HCT116 (cell line): ENCODE results near the gene APOL6. TPM values are rescaled to one million over a fixed set of nuclear protein-coding genes. Genes with fewer than 3 reads are reported as not detected.
"Not testable (repeated sequence)": the region's sequence is repeated elsewhere in the genome, so short reads cannot be mapped to it uniquely, and the experiment has no call there.

ENCODE experiments used
- ATAC-seq: fragments of 200-7000 bp; cut with Tn5 transposase; 2 replicates; pipeline ENCODE4 v1.9.1; 2020; ENCODE audit warnings: mild to moderate bottlenecking, moderate library complexity
- BruUV-seq: library from RNA; stranded (reverse); fragments of 400-500 nt; replicated peaks from 2 replicates; lab custom pipeline; 2021; lab: Mats Ljungman, UMichigan
- CTCF ChIA-PET: fragments of 300-600 bp; sonication (Branson Sonifier 250); formaldehyde crosslinking; loops from one replicate; lab custom pipeline; 2021; ENCODE audit warnings: antibody characterized with exemption; lab: Charles Lee
- POLR2A ChIA-PET: fragments of 300-600, 350-600 bp; sonication (Branson Sonifier 250); formaldehyde crosslinking; loops from one replicate; lab custom pipeline; 2021; ENCODE audit warnings: antibody characterized with exemption; lab: Charles Lee
- RAD21 ChIA-PET, 2 experiments: fragments of 300-600 bp; sonication (Branson Sonifier 250); formaldehyde crosslinking; loops; one replicate each; lab custom pipeline; 2023; ENCODE audit warnings: low total read pairs in 2 of 2; ENCODE audit not compliant: uncharacterized antibody in 2 of 2, unreplicated experiment in 2 of 2, low non-redundant PET in 1 of 2; lab: Charles Lee
- DNase-seq: peaks from one replicate; pipeline ENCODE4 v3.0.0-alpha.2; 2010; ENCODE audit warnings: low read depth, low spot score
- H2AFZ ChIP-seq: fragments of 200-600 bp; shearing (Covaris generic), sonication (generic); 2 replicates; pipeline ENCODE4 v1.6.1; 2017; ENCODE audit warnings: low read depth, mixed run types, mixed read lengths, antibody characterized with exemption, low read length; ENCODE audit not compliant: poor library complexity, severe bottlenecking
- H3K27ac ChIP-seq: 2 replicates; pipeline ENCODE4 v1.5.1; 2012; ENCODE audit warnings: low read depth, low read length
- H3K27me3 ChIP-seq: fragments of 200-600 bp; sonication (generic); 2 replicates; pipeline ENCODE4 v1.6.1; 2016; ENCODE audit warnings: mixed run types, low read length, mixed read lengths; ENCODE audit not compliant: insufficient read depth
- H3K36me3 ChIP-seq, 2 experiments: fragments of 200-500 bp in 1 of 2; fragments of 200-600 bp in 1 of 2; sonication (Bioruptor generic) in 1 of 2; sonication (generic) in 1 of 2; 2 replicates each; pipeline versions ENCODE4 v1.5.1 to v1.6.1; 2014 to 2016; ENCODE audit warnings: low read length in 2 of 2, inconsistent platforms in 1 of 2, mixed read lengths in 1 of 2, mixed run types in 1 of 2; ENCODE audit not compliant: insufficient read depth in 2 of 2, control insufficient read depth in 1 of 2
- H3K4me1 ChIP-seq, 2 experiments: fragments of 200-600 bp in 1 of 2; sonication (generic) in 1 of 2; 2 replicates each; pipeline versions ENCODE4 v1.5.1 to v1.6.1; 2012 to 2017; ENCODE audit warnings: low read length in 2 of 2, inconsistent platforms in 1 of 2, mild to moderate bottlenecking in 1 of 2, mixed read lengths in 1 of 2, mixed run types in 1 of 2, moderate library complexity in 1 of 2; ENCODE audit not compliant: insufficient read depth in 2 of 2, control insufficient read depth in 1 of 2
- H3K4me2 ChIP-seq: fragments of 200-600 bp; sonication (generic); 2 replicates; pipeline ENCODE4 v1.6.1; 2017; ENCODE audit warnings: mixed run types, low read length, mixed read lengths
- H3K4me3 ChIP-seq, 2 experiments: fragments of 200-600 bp in 1 of 2; sonication (generic) in 1 of 2; replicated peaks in 1 of 2; 2 replicates each; pipeline ENCODE4 v1.5.1; 2011 to 2016; ENCODE audit warnings: low read length in 2 of 2, control low read depth in 1 of 2, low read depth in 1 of 2, mild to moderate bottlenecking in 1 of 2, mixed read lengths in 1 of 2, mixed run types in 1 of 2
- H3K79me2 ChIP-seq: fragments of 200-600 bp; sonication (generic); 2 replicates; pipeline ENCODE4 v1.6.1; 2017; ENCODE audit warnings: mild to moderate bottlenecking, mixed run types, low read length, moderate library complexity, mixed read lengths; ENCODE audit not compliant: insufficient read depth
- H3K9ac ChIP-seq: fragments of 200-600 bp; sonication (generic); 2 replicates; pipeline ENCODE4 v1.6.1; 2016; ENCODE audit warnings: low read length, mixed read lengths
- H3K9me2 ChIP-seq: fragments of 200-600 bp; sonication (generic), shearing (Covaris generic); 2 replicates; pipeline ENCODE4 v1.6.1; 2017; ENCODE audit warnings: mixed run types, mild to moderate bottlenecking, moderate library complexity; ENCODE audit not compliant: insufficient read depth
- H3K9me3 ChIP-seq, 2 experiments: fragments of 200-500 bp in 1 of 2; fragments of 200-600 bp in 1 of 2; sonication (Bioruptor generic) in 1 of 2; sonication (generic) in 1 of 2; 2 replicates each; pipeline ENCODE4 v1.6.1; 2014 to 2017; ENCODE audit warnings: low read length in 2 of 2, mixed read lengths in 2 of 2, inconsistent platforms in 1 of 2, low read depth in 1 of 2, mild to moderate bottlenecking in 1 of 2, mixed run types in 1 of 2, moderate library complexity in 1 of 2; ENCODE audit not compliant: control insufficient read depth in 1 of 2, insufficient read depth in 1 of 2
- H4K20me1 ChIP-seq: fragments of 200-600 bp; sonication (generic), shearing (Covaris generic); 2 replicates; pipeline ENCODE4 v1.6.1; 2017; ENCODE audit warnings: mixed run types, mild to moderate bottlenecking, moderate library complexity; ENCODE audit not compliant: insufficient read depth
- TCF7L2 ChIP-seq: IDR thresholded peaks from 2 replicates; pipeline ENCODE4 v1.7.0; 2011; ENCODE audit warnings: borderline replicate concordance, inconsistent platforms; ENCODE audit not compliant: insufficient read depth, insufficient read length; ENCODE audit errors: extremely low read depth
- intact Hi-C: fragments of 100-400 bp; cut with micrococcal nuclease; formaldehyde crosslinking; loops from 2 replicates; pipeline ENCODE4 v1.10.0; 2022
- total RNA-seq: library from RNA; stranded (reverse); gene quantifications from one replicate; pipeline ENCODE4 v1.2.1, GENCODE V29; 2021; ENCODE audit not compliant: unreplicated experiment

The APOL6 gene
- total RNA-seq, 1 experiment from 2014 or later, result 0.84 TPM

DNA sequence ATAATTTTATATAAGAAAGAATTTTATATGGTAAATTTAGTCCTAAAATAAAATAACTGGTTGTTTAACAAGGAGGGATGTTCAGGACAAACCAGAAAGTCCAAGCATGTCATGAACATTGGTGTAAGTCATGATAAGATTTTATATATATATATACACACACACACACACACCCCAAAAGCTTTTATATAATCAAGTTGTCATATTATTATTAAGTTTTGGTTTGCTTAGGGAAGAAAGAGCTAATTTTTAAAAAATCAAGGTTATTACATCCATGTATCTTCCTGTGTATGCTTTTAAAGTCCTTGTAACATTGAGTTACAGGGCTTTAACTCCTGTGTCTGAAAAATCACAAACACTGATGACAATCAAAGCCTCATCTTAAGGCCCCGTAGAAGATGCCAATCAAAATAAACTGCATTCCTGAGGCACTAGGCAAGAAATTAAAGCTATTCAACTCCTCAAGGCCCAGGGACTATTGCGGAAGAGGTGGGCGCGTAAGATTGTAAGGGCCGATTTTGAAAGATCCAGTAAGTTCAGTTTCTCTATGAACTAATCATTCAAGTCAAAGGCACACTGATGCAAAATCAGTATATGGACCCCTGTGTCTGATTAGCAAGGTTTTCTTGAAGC is 16.8 kb downstream of the APOL6 start:
- no peak for ATAC-seq
- Histone ChIP-seq H3K9ac (no peak overlapping the region), H3K27ac (no peak overlapping the region), H3K4me2 (no peak overlapping the region), H3K27me3 (no peaks in the 10 kb centered on the region), H3K9me3 (peaks cover 2 to 6% of the 10 kb centered on the region in 2 experiments; a peak in 1 of 4 replicates), H3K9me2 (no peaks in the 10 kb centered on the region)
- POLR2A ChIA-PET, result no interaction called here
- no peak for TF ChIP-seq TCF7L2
- TF ChIP-seq, all 23 proteins: peak for 0
- RAD21 ChIA-PET, result no interaction called here
- no peak for DNase-seq
- BruUV-seq, result no TSS peak
- no peak overlapping the region for H2AFZ ChIP-seq
- no peak overlapping the region for H3K4me3 ChIP-seq
- H3K36me3 ChIP-seq, result no peaks in the 10 kb centered on the region
- H4K20me1 ChIP-seq, result no peaks in the 10 kb centered on the region
- no peaks in the 10 kb centered on the region for H3K79me2 ChIP-seq
- intact Hi-C loops, result no loop called here
- CTCF ChIA-PET, result interaction anchor here (1.4 kb wide), 1 partner anchor 401 kb away, joined by 3 read pairs; no protein-coding TSS in a partner anchor
- H3K4me1 ChIP-seq, result no peaks in the 10 kb centered on the region

DNA sequence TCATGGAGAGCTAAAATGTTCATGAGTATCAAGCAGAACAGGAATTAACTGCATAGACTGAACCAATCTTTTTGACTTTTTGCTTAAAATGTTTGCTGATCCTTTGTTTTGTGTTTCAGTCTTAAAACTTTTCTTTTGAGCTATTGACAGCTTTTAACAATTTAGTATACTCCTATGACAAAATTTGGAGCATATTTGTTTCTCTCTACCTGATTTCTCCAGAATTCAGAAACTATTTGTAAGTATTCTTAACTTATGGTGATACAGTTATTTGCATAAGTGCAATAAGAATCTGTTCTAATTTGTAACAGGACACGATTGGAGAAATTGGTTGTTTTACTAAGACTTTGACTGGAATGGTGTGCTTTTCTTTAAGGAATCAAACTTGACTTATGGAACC is 18.5 kb downstream of the APOL6 start:
- H3K79me2 ChIP-seq, intact Hi-C loops, H3K36me3 ChIP-seq, H3K9me3 ChIP-seq, H3K4me2 ChIP-seq, H3K9ac ChIP-seq, RAD21 ChIA-PET, H3K27ac ChIP-seq, H3K4me3 ChIP-seq, H3K4me1 ChIP-seq, H4K20me1 ChIP-seq, H2AFZ ChIP-seq, CTCF ChIA-PET, ATAC-seq, H3K27me3 ChIP-seq, BruUV-seq, H3K9me2 ChIP-seq, POLR2A ChIA-PET, DNase-seq: not testable (repeated sequence)
